Measurements from ENCODE around the gene NAV3. TPM values are rescaled to one million over a fixed set of nuclear protein-coding genes. Genes with fewer than 3 reads are reported as not detected.

Gene NAV3
- total RNA-seq, 1 experiment from 2014 or later, result 6.8 TPM

DNA sequence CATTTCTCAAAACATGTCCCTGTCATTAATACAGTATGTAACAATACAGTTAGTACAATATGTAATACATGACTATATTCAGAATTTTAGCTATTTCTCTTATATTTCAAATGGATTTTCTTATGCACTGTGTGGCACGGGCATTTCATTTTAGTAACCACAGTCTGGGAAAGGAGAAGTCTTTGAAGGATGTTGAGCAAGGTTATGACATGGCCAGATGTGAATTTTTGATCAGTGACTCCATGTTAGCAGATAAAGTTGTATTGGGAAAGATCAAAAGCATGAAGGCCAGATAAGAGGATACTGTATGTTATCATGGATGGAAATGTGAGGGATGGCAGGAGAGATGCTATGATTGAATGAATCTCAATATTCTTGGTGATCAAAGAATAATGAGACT lies 285.2 kb downstream of the NAV3 start:
- ChIA-PET CTCF (no interaction called here), POLR2A (ENCODE audit: unreplicated experiment) (no interaction called here)
- ATAC-seq, result no peak
- Histone ChIP-seq H4K20me1 (ENCODE audit: low read length) (no peaks in the 10 kb centered on the region), H3F3A (ENCODE audit: low read length, unreplicated experiment) (no peaks in the 10 kb centered on the region), H3K4me2 (ENCODE audit: low read length) (no peak overlapping the region), H3K4me3 (ENCODE audit: low read length) (no peak overlapping the region), H3K36me3 (ENCODE audit: low read depth, low read length) (no peaks in the 10 kb centered on the region), H3K9me2 (replicated peaks; ENCODE audit: low read length) (no peaks in the 10 kb centered on the region), H3K27me3 (ENCODE audit: low read length) (no peaks in the 10 kb centered on the region), H3K27ac (ENCODE audit: low read length) (no peak overlapping the region), H3K9ac (ENCODE audit: low read length) (no peak overlapping the region), H3K79me2 (ENCODE audit: low read length) (no peaks in the 10 kb centered on the region), H3K9me3 (ENCODE audit: low read length) (no peaks in the 10 kb centered on the region), H2AFZ (ENCODE audit: low read length) (no peak overlapping the region), H3K4me1 (ENCODE audit: insufficient read depth, low read length) (peaks cover 8% of the 10 kb centered on the region)
- no peak for DNase-seq
- TF ChIP-seq EZH2phosphoT487 (IDR thresholded peaks at IDR 0.05; ENCODE audit: borderline replicate concordance, low read length) (no peak), EZH2 (IDR thresholded peaks at IDR 0.05; ENCODE audit: low read length, unreplicated experiment) (no peak)
- TF ChIP-seq, protein P1, sequence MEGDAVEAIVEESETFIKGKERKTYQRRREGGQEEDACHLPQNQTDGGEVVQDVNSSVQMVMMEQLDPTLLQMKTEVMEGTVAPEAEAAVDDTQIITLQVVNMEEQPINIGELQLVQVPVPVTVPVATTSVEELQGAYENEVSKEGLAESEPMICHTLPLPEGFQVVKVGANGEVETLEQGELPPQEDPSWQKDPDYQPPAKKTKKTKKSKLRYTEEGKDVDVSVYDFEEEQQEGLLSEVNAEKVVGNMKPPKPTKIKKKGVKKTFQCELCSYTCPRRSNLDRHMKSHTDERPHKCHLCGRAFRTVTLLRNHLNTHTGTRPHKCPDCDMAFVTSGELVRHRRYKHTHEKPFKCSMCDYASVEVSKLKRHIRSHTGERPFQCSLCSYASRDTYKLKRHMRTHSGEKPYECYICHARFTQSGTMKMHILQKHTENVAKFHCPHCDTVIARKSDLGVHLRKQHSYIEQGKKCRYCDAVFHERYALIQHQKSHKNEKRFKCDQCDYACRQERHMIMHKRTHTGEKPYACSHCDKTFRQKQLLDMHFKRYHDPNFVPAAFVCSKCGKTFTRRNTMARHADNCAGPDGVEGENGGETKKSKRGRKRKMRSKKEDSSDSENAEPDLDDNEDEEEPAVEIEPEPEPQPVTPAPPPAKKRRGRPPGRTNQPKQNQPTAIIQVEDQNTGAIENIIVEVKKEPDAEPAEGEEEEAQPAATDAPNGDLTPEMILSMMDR (conservative IDR thresholded peaks at IDR 0.05; ENCODE audit: low read depth, low read length), result no peak
- BruUV-seq (replicated peaks), result no TSS peak
- intact Hi-C loops (cut with micrococcal nuclease), result no loop called here

DNA sequence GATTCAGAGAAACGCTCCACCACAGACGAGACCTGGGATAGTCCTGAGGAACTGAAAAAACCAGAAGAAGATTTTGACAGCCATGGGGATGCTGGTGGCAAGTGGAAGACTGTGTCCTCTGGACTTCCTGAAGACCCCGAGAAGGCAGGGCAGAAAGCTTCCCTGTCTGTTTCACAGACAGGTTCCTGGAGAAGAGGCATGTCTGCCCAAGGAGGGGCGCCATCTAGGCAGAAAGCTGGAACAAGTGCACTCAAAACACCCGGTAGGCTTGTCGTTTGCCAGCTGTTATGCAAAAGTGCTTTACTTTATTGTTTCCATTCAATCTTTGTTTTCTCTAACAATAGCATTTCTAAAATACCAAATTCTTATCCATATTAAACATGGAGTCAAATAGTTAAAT lies 287.3 kb downstream of the NAV3 start:
- no peak for DNase-seq
- no peak overlapping the region for H2AFZ ChIP-seq (ENCODE audit: low read length)

DNA sequence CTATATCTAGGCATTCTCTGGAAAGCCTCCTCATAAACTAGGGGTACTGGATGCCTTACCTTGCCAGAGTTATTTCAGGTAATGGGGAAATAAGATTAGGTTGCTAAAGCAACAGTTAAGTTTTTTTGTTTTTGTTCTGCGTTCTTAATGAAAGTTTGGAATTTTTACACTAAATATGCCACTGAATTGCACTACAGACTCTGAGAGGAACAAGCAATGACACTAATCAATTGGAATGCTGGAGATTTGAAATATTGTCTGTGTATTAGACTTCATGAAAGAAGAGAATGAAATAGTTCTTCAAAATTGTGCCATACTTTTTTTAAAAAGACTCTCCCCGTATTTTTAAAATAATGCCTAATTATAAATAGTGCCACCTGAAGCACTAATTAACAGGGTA lies 287.8 kb downstream of the NAV3 start:
- Histone ChIP-seq H3K79me2 (ENCODE audit: low read length) (no peaks in the 10 kb centered on the region), H3K27me3 (ENCODE audit: low read length) (no peaks in the 10 kb centered on the region), H3F3A (ENCODE audit: low read length, unreplicated experiment) (no peaks in the 10 kb centered on the region), H2AFZ (ENCODE audit: low read length) (no peak overlapping the region), H3K4me2 (ENCODE audit: low read length) (no peak overlapping the region), H3K9me2 (replicated peaks; ENCODE audit: low read length) (no peaks in the 10 kb centered on the region), H3K4me3 (ENCODE audit: low read length) (no peak overlapping the region), H3K36me3 (ENCODE audit: low read depth, low read length) (no peaks in the 10 kb centered on the region), H3K27ac (ENCODE audit: low read length) (no peak overlapping the region), H4K20me1 (ENCODE audit: low read length) (no peaks in the 10 kb centered on the region), H3K9ac (ENCODE audit: low read length) (no peak overlapping the region), H3K9me3 (ENCODE audit: low read length) (no peaks in the 10 kb centered on the region), H3K4me1 (ENCODE audit: insufficient read depth, low read length) (peaks cover 8% of the 10 kb centered on the region)
- intact Hi-C loops (cut with micrococcal nuclease), result no loop called here
- POLR2A ChIA-PET (ENCODE audit: unreplicated experiment), result no interaction called here
- CTCF ChIA-PET, result no interaction called here
- DNase-seq, result no peak
- TF ChIP-seq, protein P1 (conservative IDR thresholded peaks at IDR 0.05; ENCODE audit: low read depth, low read length), result no peak
- TF ChIP-seq EZH2 (IDR thresholded peaks at IDR 0.05; ENCODE audit: low read length, unreplicated experiment), result no peak
- no peak for TF ChIP-seq EZH2phosphoT487 (IDR thresholded peaks at IDR 0.05; ENCODE audit: borderline replicate concordance, low read length)
- no peak for ATAC-seq
- BruUV-seq (replicated peaks), result no TSS peak

More for the DNA sequence above, 287.3 kb downstream of the NAV3 start:
- no TSS peak for BruUV-seq (replicated peaks)
- no peaks in the 10 kb centered on the region for H3K36me3 ChIP-seq (ENCODE audit: low read depth, low read length)
- H3K4me2 ChIP-seq (ENCODE audit: low read length), result no peak overlapping the region
- no peaks in the 10 kb centered on the region for H3K9me3 ChIP-seq (ENCODE audit: low read length)
- H3F3A ChIP-seq (ENCODE audit: low read length, unreplicated experiment), result no peaks in the 10 kb centered on the region
- H3K79me2 ChIP-seq (ENCODE audit: low read length), result no peaks in the 10 kb centered on the region
- H3K4me3 ChIP-seq (ENCODE audit: low read length), result no peak overlapping the region
- no peaks in the 10 kb centered on the region for H4K20me1 ChIP-seq (ENCODE audit: low read length)
- intact Hi-C loops (cut with micrococcal nuclease), result no loop called here
- H3K9ac ChIP-seq (ENCODE audit: low read length), result no peak overlapping the region
- TF ChIP-seq, protein P1 (conservative IDR thresholded peaks at IDR 0.05; ENCODE audit: low read depth, low read length), result peak; percentile 45
- no peak for TF ChIP-seq EZH2 (IDR thresholded peaks at IDR 0.05; ENCODE audit: low read length, unreplicated experiment)
- CTCF ChIA-PET, result no interaction called here
- no peaks in the 10 kb centered on the region for H3K9me2 ChIP-seq (replicated peaks; ENCODE audit: low read length)
- H3K27ac ChIP-seq (ENCODE audit: low read length), result no peak overlapping the region
- ATAC-seq, result no peak
- POLR2A ChIA-PET (ENCODE audit: unreplicated experiment), result no interaction called here
- peaks cover 8% of the 10 kb centered on the region for H3K4me1 ChIP-seq (ENCODE audit: insufficient read depth, low read length)
- no peaks in the 10 kb centered on the region for H3K27me3 ChIP-seq (ENCODE audit: low read length)

All from PC-3 (cell line).